ENCODE results near the gene AOAH.
"Not testable (repeated sequence)": the region's sequence is repeated elsewhere in the genome, so short reads cannot be mapped to it uniquely, and the experiment has no call there.

Gene AOAH

DNA sequence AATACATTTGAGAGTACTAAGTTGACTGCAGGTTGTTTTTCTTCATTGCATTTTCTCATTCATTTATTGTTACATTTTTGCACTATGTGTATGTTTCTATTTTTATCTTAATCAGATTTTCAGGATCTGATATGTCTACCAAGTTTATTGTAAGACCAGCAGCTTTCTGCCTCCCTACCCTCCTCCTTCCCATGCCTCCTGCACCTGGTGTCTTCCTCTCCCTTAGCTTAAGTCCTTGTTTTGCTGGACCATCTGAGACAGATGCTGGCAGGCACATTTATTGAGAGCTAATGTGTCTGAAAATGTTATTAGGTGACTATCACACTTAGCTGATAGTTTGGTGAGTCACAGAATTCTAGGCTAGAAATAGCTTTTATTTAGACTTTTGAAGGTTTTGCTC lies 255.1 kb downstream of the AOAH start:
- no peak for DNase-seq (ENCODE audit: low read depth in 2 of 2)

- DNase-seq (ENCODE audit: low read depth in 2 of 2), result no peak
Measured at GRCh38 chr7:36468370-36469101, 255.8 kb downstream of the AOAH start.

GRCh38 chr7:36466001-36466400 lies 258.3 kb downstream of the AOAH start:
- not testable (repeated sequence) for DNase-seq (ENCODE audit: low read depth in 2 of 2)

DNA sequence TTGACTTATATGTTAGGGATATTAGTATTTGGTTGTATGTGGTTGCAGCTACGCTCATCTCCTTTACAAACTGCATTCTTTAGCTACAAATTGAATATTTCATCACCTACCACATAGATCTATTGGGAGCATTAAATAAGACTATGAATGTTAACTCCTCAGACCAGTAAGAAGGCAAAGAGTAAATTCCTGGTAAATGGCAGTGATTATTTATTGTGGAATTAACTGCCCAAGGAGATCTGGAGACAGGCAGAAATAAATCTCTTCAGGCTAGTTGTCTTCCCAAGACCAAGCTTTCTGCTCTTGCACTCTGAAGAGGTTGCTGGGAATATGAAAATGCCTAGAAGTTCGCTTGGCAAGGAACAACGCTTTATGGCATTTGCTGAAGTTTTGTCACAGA lies 260.0 kb downstream of the AOAH start:
- no peak for DNase-seq (ENCODE audit: low read depth in 2 of 2)
